ENCODE results near the gene PRICKLE4. TPM values are rescaled to one million over a fixed set of nuclear protein-coding genes. Genes with fewer than 3 reads are reported as not detected.

Gene PRICKLE4
- total RNA-seq, 1 experiment from 2014 or later = 1.6 TPM

GRCh38 chr6:41786451-41787218 is 6.1 kb downstream of the PRICKLE4 start:
- intact Hi-C loops (cut with micrococcal nuclease; ENCODE audit: unreplicated experiment) = loop anchor here (5.0 to 10.0 kb wide), 2 partner anchors 52 to 136 kb away; partner anchors contain the start of genes BYSL, MED20 and TFEB
- POLR2A ChIA-PET = interaction anchor here (0.5 kb wide), 1 partner anchor 135 kb away, joined by 4 read pairs; the partner anchor contains the start of gene BYSL
- peak overlapping the region; percentile 92 for H3K27ac ChIP-seq (ENCODE audit: low read length)
- no peaks in the 10 kb centered on the region for H3K9me3 ChIP-seq (ENCODE audit: control insufficient read depth, insufficient read depth, low read depth, low read length)
- CTCF ChIA-PET = interaction anchor here (0.5 to 2.2 kb wide), 10 partner anchors 10 to 343 kb away, joined by 3 to 15 read pairs (median 4); partner anchors contain the start of genes BYSL, MED20 and TAF8
- peaks cover 7% of the 10 kb centered on the region; the same call in 1 of the 2 replicates for H3K4me1 ChIP-seq (ENCODE audit: control insufficient read depth, insufficient read depth, low read length)
- no TSS peak for BruUV-seq (replicated peaks)
- no peaks in the 10 kb centered on the region for H3K27me3 ChIP-seq (ENCODE audit: control insufficient read depth, insufficient read depth, low read length)
- in situ Hi-C loops (cut with HindIII; ENCODE audit: low pct_unique_long_range_greater_than_20kb, low sequenced_read_pairs) = no loop called here
- H3K4me3 ChIP-seq (ENCODE audit: low read depth in 2 of 2, low read length in 2 of 2) = peak overlapping the region; percentile 71 to 92
- H3K36me3 ChIP-seq (ENCODE audit: control insufficient read depth, insufficient read depth, low read length) = peaks cover 17% of the 10 kb centered on the region
- no peak for TF ChIP-seq REST (IDR thresholded peaks at IDR 0.05; ENCODE audit: insufficient read depth in 1 of 2, low read depth in 2 of 2, low read length in 1 of 2)
- 0 out of 2 replicates have a peak, but pooled peaks have one; percentile 16 for TF ChIP-seq TCF7L2 (IDR thresholded peaks at IDR 0.05; ENCODE audit: low read depth, low read length)
- TF ChIP-seq POLR2AphosphoS5 (IDR thresholded peaks at IDR 0.05; ENCODE audit: low read depth, low read length) = 0 out of 2 replicates have a peak, but pooled peaks have one; percentile 45
- peak; percentile 40; the same call in 1 of the 2 replicates for TF ChIP-seq SIN3A (IDR thresholded peaks at IDR 0.05; ENCODE audit: borderline replicate concordance, insufficient read depth, low read depth, low read length)
- TF ChIP-seq CTCF (IDR thresholded peaks at IDR 0.05) = peak; percentile 93
- no peak for DNase-seq (ENCODE audit: low read depth, low spot score)
- ATAC-seq = peak; percentile 93

GRCh38 chr6:41787219-41787917 is 6.8 kb downstream of the PRICKLE4 start, which contains the start of gene TOMM6:
TOMM6 (plus strand) TSS chr6:41787694; CDS start chr6:41787698, 4 bp downstream.
- POLR2A ChIA-PET = interaction anchor here (0.5 kb wide), 1 partner anchor 134 kb away, joined by 4 read pairs; the partner anchor contains the start of gene BYSL

More at GRCh38 chr6:41787219-41787917, 6.8 kb downstream of the PRICKLE4 start, which contains the start of gene TOMM6:
- ATAC-seq (peak; percentile 88), DNase-seq (ENCODE audit: low read depth, low spot score) (peak; percentile 79)
- peak within 1 kb of the TSS; percentile 71 to 92 for H3K4me3 ChIP-seq (ENCODE audit: low read depth in 2 of 2, low read length in 2 of 2)
- no peaks in the 10 kb centered on the region for H3K27me3 ChIP-seq (ENCODE audit: control insufficient read depth, insufficient read depth, low read length)
- H3K36me3 ChIP-seq (ENCODE audit: control insufficient read depth, insufficient read depth, low read length) = peaks cover 20% of the 10 kb centered on the region
- no peaks in the 10 kb centered on the region for H3K9me3 ChIP-seq (ENCODE audit: control insufficient read depth, insufficient read depth, low read depth, low read length)
- BruUV-seq (replicated peaks) = no TSS peak
- CTCF ChIA-PET = interaction anchor here (0.6 to 2.2 kb wide), 10 partner anchors 11 to 444 kb away, joined by 3 to 15 read pairs (median 4); partner anchors contain the start of genes BYSL and MED20
- peaks cover 7% of the 10 kb centered on the region; the same call in 1 of the 2 replicates for H3K4me1 ChIP-seq (ENCODE audit: control insufficient read depth, insufficient read depth, low read length)
- intact Hi-C loops (cut with micrococcal nuclease; ENCODE audit: unreplicated experiment) = loop anchor here (5.0 to 10.0 kb wide), 2 partner anchors 53 to 135 kb away; partner anchors contain the start of genes BYSL, MED20 and TFEB
- TF ChIP-seq TCF7L2 (IDR thresholded peaks at IDR 0.05; ENCODE audit: low read depth, low read length) (no peak), REST (IDR thresholded peaks at IDR 0.05; ENCODE audit: insufficient read depth in 1 of 2, low read depth in 2 of 2, low read length in 1 of 2) (0 out of 4 replicates have a peak, but pooled peaks of 1 of the 2 experiments have one; percentile 26), POLR2AphosphoS5 (IDR thresholded peaks at IDR 0.05; ENCODE audit: low read depth, low read length) (peak; percentile 92), CTCF (IDR thresholded peaks at IDR 0.05) (peak; percentile 94), SIN3A (IDR thresholded peaks at IDR 0.05; ENCODE audit: borderline replicate concordance, insufficient read depth, low read depth, low read length) (no peak; the same call in 1 of the 2 replicates)
- H3K27ac ChIP-seq (ENCODE audit: low read length) = peak within 1 kb of the TSS; percentile 92
- in situ Hi-C loops (cut with HindIII; ENCODE audit: low pct_unique_long_range_greater_than_20kb, low sequenced_read_pairs) = no loop called here

All from Panc1 (cell line).